Measurements from ENCODE around the gene ALPI.

Gene ALPI

DNA sequence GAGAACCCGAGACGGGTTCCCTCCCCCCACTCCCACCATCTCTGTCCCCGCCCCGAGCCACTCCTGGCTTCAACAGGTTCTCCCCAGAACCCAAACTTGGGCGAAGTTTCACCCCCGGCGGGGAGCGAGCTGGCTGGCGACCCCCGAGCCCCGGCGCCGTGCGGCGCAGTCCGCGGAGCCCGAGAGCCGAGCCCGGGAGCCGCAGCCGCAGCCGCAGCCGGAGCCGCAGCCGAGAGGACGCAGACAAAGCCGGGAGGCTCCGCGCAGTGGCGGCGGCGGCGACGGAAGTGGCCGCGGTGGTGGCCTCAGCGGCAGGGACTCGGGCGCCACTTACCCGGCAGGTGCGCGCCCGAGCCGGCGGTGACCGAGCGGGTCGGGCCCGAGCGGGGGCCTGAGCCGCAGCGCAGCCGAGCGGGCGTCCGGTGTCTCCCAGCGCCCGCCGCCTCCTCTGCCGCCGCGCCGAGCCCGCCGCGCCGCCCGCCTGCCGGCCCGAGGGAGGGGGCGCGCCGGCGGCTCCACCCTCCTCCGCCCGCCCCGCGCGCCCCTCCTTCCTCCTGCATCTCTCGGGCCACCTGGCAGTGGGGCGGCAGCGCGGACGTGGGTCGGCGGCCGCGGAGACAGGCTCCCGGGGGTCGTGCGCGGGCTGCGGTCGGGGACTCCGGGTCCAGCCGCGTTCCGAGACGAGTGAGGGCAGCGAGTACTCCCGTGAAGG lies 31.6 kb downstream of the ALPI start, which contains the start of gene ECEL1:
Gene ECEL1 (minus strand): TSS at position 450 of the 712 bp plus-strand sequence. CDS start 1,181 bp downstream, outside the sequence.
- no peak for DNase-seq

DNA sequence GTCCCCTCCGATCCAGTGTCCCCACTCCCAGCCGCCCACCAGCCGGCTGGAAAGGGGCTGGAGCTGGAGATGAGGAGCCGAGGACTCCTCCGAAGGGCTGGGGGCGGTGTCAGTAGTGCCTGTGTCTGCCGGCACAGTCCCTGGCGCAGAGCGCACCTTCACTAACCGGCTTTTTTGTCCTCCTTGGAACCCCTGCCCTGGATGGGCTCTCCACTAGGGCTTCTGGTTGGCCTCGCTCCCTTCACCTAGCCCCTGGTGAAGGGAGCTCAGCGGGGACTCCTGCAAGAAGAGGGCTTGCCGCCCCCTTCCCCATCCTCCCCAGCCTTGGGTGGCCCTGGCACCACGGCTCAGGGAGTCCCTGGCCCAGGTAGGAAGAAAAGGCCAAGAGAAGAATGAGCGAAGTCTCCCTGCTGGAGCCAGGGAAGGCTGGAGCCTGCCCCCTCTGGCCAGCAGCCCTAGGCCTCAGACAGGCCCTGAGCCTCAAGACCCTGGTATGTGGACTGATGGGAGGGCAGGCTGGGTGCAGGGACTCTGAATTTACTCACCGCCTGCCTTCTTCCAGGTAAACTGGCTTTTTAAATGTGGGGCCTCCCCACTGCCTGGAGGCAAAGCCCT lies 32.3 kb downstream of the ALPI start:
- DNase-seq = no peak

DNA sequence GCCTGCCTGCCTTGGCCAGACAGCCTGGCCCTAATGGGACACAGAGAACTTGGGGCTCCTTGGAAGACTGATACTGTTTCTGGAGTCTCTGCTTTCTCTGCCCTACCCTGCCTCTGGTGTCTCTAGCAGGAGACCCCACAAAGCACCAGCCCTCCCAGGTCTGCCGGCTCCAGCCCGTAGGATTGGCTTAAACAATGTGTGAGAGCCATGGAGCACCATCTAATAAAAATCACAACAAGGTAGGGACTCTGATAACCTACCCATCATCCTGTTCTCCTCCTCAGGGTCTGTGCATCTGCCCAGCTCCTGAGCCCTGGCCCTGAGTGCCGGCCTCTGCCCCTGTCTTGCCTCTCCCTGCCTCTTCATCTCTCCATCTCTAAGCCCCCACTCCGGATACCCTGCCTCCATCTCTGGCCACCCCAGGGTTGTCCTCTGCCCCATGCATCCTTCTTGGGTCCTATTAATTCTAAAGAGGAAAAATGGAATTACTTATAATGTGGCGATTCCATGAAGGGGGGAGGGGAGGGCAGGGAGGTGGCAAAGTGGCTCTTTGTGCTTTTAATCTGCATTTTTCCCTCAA lies 32.9 kb downstream of the ALPI start:
- no peak for DNase-seq

DNA sequence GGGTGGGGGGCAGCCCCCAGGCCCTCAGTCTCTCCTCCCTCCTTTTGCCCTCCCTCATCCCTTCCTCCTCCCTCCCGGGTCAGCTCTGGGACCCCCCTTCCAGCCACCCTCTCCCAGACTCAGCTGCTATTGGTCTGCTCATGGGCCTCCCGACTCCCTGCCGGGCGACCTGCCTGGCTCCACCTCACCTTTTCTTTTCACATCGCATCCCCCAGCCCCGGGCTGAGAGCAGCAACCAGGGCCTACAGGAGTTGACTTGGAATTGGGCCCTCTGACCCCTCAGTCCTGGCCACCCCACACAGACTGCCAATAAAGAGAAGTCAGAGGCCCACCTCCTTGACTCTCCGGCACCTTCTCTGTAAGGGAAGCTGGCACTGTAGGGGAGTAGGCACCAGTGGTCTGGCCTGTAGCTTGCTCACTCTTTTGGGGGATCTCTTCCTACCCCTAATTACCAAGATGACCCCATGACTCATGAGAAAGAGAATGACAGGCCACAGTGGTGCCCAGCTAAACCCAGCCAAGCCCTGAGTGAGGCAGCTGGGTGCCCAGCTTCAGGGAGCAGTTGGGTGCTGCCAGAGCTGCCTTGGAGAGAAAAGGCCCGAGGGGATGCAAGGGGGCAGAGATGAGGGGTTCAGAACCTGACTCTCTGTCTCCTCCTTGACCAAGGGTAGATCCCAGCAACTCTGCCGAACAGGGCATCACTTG lies 33.7 kb downstream of the ALPI start:
- no peak for DNase-seq

DNA sequence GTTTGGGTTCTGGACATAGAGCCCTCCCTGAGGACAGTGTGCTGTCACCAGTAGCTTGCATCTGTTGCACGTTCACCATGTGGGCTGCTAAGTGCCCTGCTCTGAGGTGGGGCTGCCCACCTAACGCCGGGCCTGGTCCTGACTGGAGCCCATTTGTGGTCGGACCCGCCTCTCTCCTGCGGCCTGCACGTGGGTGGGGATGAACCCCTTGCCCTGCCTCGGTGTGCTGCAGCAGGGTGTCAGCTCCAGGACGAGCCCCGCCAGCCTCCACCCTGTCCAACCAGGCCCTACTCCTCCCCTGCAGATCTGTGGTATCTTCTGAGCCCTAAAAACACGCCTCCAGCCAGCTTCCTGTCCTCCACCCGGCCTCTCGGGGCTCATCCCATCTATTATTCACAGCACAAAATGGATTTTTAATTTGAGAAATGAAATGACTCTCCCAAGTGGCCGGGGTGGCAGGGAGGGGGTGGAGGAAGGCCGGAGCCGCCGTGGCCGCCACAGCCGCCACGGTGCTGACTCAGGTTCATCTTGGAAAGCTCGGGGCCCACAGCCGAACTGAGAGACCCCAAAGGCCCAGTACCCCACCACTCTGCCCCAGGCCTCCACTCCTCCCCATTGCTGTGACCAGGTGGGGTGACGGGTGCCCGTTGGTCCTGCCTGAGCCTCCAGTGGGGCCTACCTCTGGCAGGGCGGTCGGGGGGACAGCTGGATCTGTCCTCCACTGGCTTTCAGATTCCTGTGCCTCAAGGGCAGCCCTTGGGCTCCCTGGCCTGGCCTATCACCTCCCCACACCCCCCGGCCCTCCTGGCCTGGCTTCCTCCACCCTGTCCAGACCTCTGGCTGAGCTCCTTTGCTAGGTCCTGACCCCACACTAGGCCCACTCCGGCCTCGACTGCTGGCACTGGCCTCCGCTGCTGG lies 34.5 kb downstream of the ALPI start:
- no peak for DNase-seq

DNA sequence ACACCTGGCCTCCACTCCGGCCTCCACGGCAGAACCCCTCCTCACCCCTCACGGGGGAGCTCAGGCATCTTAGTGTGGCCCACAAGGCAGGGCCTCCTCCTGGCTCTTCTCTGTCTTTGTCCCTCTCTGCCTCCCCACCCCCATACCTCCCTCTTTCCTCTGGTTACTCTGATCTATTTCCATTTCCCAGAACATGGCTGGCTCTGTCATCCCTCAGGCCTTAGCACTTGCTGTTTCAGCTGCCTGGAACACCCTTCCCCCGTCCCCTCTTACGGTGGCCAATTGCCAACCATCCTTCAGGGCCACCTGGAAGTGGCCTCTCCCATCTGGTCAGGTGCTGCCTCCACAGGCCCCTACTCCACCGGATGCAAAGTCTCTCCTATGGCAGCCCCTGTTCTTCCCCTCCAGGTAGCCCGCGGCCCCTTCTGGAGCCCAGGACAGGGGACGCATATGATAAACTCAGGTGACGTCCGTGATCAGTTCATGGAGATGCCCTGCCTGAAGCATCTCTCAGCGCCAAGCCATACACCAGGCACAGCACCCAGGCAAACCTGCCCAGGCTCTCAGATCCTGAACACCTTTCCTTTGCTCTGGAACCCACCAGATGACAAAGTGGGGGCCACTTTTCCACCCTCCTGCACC lies 35.3 kb downstream of the ALPI start:
- no peak for DNase-seq

DNA sequence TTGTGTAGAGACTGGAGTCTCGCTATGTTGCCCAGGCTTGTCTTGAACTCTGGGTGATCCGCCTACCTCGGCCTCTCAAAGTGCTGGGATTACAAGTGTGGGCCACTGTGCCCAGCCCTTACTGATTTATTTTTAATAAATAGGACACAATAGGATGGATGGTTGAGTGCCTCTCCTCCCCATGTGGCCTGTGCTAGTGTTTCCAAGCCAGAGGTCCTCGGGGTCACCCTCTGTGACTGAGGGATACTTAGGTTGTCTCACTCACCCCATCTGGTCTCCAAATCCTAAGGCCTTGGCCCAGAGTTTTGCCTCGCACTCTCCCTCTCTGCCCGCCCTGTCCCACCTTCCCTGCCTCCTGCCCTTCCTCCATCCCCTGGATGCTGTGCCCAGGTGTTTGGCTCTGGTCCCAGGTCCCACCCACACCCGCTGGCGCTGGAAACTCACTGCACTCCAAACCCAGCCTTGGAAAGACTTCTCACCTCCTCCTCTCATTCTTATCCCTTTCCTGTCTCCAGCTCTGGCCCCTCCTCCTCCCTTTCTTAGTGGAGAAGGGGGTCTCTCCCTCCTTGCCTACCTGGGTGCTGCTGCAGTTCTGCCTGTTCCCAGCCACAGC lies 36.4 kb downstream of the ALPI start:
- DNase-seq = no peak

DNA sequence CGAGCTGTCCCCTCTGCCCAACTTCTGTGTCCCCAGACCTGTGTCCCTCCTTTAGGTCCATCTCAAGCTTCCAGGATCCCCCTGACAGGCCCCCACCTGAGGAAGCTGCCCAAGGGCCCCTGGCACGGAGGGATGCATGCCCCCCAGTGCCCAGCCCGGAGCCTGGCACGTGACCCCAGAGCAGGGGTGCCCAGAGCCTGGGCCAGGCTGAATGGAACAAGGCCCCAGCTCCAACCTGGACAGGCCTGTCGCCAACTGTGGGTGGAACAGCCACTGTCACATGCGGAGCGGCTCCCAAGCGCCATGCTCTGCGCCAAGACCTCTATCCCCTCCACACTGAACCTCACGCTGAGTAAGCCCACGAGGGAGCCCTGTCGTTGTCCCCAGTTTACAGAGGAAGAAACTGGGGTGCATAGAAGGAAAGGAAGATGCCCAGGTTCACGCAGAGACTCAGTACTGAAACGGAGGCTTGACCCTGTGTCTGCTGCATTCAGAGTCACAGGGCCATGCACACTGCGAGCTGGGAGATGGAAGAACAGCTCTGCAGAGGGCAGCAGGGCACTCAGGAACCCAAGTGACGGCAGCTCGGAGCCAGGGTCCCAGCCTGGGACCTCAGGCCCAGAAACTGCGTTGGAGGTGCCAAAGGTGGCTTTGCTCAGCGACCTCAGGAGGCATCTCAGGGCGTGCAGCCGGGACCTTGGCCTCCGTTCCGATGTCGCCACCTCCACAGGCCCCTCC lies 37.2 kb downstream of the ALPI start:
- DNase-seq = no peak

DNA sequence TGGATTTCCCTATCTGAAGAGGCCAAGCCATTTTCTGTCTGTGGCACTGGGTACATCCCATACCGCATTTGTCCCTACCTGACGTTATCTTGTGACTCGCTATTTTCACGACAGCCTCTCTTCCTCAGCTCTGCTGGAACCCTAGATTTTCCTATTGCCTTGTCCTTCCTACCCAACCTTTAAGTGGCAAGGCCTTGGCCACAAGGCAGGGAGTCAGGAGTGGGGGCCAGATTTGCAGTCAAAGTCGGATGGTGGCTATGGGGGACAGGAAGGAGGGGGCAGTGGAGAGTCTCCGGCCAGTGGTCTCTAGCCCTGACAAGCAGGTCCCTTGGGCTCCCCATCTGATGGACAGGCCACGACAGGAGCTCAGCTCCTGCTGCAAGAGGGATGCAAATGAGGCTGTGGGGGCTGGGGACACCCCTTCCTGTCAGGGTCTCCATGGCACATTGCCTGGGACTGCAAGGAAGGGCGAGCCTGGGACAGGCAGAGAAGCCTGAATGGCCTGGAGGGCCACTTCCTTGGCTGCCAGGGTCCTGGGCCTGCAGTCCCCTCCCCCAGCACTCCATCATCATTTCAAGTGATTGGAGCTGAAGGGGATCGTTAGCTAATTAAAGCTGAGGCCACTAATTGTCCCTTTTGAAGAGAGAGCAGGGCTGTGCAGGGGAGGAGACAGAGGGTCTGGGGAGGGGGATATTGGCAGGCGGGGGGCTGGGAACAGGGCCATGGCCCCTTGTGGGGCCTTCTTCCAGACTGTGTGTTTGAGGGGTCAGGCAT lies 37.9 kb downstream of the ALPI start:
- no peak for DNase-seq

DNA sequence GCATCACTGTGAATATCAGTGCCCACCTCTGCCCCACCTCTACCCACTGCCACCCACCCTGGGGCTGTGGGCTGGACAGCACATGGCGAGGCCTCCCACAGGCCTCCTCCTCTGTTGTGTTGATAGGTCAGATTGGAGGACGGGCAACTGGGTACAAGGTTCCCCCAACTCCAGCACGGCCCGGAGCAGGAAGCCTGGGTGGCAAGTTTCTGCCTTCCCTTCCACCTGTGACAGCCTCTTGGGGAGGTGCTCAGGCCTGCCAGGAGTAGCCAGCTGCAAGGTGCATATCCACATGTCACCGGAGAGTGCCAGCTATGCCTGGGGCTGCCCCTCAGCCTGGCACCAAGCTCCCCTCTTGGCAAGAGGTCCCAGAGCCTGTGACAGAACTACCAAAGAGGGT lies 38.6 kb downstream of the ALPI start:
- DNase-seq = no peak

DNA sequence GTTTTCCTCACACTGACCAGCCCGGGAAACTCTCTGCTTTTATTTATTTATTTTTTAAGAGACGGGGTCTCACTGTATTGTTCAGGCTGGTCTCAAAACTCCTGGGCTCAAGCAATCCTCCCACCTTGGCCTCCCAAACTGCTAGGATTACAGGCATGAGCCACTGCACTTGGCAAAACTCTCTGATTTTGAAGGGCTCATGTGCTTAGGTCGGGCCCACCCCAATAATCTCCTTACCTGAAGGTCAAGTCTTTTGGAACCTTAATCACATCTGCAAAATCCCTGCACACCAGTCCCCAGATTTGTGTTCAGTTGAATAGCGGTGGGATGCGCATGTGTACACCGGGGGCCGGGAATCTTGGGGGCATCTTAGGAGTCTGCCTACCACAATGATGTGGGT lies 39.3 kb downstream of the ALPI start:
- DNase-seq = no peak

DNA sequence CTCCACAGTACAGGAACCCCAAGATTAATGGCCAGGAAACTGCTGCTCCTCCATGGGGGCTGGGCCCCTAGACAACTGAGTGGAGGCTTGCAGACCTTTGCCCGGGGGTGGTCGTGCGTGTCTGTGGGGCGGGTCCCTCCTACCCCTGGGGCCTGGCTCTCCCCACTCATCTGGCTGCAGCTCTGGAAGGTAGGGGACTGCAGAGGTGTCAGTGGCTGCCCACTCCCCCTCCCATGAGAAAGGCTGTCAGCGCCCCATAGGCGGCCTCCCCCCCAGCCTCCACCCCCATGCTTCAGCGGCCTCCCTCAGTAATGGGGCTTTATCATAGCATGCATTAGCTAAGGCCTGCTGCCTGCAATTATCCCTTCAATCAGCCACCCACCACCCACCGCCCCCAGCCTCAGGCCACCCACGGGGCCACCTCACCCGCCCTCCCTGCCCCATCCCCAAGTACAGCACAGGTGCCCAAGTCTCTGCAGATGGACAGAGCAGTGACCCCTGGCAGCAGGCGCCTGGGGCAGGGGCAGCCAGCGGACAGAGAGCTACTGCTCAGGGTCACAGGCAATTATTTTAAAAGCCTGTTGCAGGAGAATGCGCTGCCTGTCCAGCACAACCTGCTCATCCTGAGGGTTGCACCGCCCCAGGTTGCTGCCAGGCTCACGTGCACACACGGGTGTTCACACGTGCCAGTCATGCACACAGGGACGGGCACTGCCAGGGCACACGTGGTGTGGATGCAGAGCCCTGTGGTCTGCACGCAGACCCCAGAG lies 40.7 kb downstream of the ALPI start:
- no peak for DNase-seq

DNA sequence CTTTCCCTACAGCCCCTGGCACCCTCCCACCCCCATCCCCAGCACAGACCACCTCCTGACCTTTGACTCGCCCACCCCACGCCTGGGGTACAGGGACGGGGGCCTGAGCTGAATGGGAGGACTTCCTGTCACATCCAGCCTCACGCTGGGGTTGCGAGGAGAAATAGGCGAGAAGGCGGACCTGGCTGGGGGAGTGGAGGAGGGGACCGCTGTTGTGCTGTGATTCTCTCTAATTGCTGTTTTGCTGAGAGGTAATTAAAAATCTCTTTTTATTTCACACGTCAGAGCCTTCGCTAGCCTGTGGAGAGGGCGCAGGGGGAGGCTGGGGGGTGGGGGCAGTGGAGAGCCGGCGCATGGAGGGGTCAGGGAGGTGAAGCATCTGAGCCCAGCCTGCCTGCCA lies 41.4 kb downstream of the ALPI start:
- DNase-seq = no peak

DNA sequence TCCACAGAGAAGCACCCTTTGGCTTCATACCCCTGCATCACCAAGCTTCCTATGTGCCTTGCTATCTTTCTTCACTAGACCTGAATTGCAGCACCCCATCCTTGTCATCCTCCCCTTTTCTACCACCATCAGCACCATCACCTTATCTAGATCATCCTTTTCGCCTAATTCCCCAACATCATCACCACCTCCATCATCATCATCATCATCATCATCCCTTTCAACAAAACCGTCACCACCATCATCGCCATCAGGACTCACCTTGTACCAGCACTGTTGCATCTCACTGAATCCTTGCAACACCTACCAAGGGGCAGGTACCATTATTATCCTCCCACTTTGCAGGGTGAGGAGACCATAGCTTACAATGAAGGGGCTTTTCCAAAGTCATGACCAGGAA lies 42.5 kb downstream of the ALPI start:
- no peak for DNase-seq

DNA sequence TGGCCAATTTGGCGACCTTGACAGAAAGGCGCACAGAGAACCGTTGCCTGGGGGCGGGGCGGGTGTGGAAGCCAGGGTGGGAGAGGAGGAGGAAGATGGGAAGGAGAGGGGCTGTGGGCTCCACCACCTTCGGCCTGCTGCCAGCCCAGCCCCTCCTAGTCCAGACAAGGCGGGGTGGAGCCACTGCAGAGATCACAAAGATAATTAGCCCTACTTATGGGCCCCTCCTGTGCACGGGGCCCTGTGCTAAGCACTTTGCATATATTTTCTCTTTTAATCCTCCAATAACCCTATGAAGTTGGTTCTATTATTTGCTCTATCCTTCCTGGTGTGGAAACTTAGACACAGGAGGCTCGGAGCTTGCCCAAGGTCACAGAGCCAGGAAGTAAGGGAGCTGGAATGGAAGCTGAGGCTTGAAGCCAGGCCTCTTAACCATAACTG lies 45.4 kb downstream of the ALPI start:
- no peak for DNase-seq

DNA sequence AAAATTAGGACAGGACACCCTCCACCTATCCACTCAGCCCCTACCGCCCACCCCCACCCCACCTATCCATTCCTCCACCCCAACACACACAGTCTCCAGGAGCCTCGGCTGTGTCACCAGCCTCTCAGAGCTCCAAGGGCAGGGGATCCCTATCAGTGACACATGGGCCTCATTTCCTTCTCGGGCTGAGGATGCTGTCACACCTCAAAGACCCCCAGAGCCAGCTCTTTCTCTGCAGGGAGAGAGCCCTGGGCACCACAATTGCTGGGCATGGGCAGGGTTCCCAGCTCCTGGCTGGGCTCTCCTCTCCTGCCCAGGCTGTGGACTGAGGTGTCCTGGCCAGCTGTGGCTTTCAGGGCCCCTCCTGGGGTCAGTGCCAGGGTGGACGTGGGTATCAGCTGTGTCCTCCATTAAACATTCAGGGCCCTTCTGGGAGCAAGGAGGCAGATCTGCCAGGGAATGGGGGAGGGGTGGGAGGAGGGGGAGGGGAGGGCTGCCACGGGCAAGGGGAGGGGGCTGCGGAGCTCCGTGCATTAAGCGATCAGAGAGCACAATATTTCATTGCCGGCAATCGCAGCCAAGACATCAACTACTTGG lies 45.9 kb downstream of the ALPI start:
- DNase-seq = no peak

DNA sequence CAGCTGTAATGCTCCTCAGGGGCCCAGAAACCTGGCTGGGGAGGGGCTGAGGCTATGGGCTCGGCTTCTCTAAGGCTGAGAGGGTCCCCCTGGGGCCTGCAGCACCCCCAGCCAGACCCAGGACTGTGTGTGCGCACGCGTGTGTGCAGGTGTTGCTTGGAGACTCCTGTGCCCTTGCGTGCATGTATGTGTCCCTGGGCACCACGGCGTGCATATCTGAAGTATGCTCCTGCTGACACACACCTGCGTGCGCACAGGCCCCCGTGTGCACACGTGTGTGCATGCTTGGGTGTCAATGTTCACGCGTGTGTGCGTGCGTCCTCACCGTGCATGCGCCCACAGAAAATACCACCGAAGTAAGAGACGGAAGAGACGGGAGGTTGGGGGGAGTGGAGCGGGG lies 46.6 kb downstream of the ALPI start:
- DNase-seq = no peak

DNA sequence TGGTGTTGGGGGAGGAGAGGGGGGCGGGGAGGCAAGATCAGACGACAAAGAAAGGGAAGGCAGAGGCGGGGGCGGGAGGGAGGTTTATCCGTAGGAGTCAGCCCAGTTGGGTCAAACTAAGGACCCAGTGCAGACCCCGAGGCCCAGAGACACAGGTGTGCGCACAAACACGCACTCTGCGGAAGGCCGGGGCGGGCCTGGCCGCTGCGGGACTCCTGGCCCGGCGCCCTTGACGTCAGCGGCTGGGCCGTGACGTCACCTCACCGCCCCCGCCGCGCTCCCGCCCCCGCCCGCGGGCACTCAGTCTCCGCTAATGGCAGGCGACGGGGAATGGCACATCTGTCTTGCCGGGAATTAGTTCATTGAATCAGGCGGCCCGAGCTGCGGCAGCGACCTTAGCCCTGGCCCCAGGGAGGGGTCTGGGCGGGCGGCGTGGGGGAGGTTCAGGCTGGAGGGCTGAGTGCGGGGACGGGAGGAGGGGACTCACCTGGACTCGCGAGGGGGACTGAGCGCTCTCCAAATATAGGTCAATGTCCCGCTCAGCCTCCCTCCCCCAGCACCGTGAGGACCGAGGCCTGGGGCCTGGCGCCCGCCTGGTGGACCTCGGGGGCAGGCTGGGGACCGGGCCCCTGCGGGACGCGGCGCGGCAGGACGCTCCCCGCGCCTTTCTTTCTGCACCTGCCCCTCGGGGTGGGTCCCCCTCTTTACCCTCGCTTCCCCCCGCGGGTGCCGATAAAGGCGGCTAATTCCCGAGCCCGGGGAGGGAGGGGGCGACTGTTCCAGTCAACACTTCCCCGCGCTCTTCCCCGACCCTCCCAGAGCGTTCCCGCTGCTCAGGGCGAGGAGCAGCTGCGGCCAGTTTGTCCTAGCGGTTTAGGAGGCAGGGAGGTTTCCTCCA lies 47.2 kb downstream of the ALPI start:
- no peak for DNase-seq

Measured in kidney glomerular epithelial cell (primary cell).